SK-N-SH (cell line): ENCODE data around the gene HS3ST4.

Experiments
- CHD2 ChIP-seq: fragments of 150-350 bp; IDR thresholded peaks from 2 replicates; pipeline ENCODE4 v1.6.1; 2018; ENCODE audit warnings: low read length; ENCODE audit not compliant: partially characterized antibody
- JUND ChIP-seq: IDR thresholded peaks from 2 replicates; pipeline ENCODE4 v1.4.0; 2012
- POLR2AphosphoS5 ChIP-seq: IDR thresholded peaks from 2 replicates; pipeline ENCODE4 v1.6.1; 2012; ENCODE audit warnings: low read depth, low read length
- RFX5 ChIP-seq: IDR thresholded peaks from 2 replicates; pipeline ENCODE4 v1.6.1; 2012; ENCODE audit warnings: mild to moderate bottlenecking, improper control_type of control experiment, low read length
- TF ChIP-seq, protein P1 (sequence below): fragments of 200-600 bp; sonication (generic); IDR thresholded peaks from 2 replicates; pipeline ENCODE4 v1.6.1; 2017; ENCODE audit warnings: antibody characterized with exemption, mild to moderate bottlenecking, moderate library complexity
- TF ChIP-seq, protein P2 (sequence below): IDR thresholded peaks from 2 replicates; pipeline ENCODE4 v1.4.0; 2012; ENCODE audit warnings: low read depth
- TF ChIP-seq, protein P3 (sequence below): IDR thresholded peaks from 2 replicates; pipeline ENCODE4 v1.4.0; 2012; ENCODE audit warnings: low read depth, borderline replicate concordance
- TF ChIP-seq, protein P4 (sequence below): IDR thresholded peaks from 2 replicates; pipeline ENCODE4 v1.6.1; 2012; ENCODE audit warnings: mild to moderate bottlenecking, low read depth, low read length, moderate library complexity

DNA sequence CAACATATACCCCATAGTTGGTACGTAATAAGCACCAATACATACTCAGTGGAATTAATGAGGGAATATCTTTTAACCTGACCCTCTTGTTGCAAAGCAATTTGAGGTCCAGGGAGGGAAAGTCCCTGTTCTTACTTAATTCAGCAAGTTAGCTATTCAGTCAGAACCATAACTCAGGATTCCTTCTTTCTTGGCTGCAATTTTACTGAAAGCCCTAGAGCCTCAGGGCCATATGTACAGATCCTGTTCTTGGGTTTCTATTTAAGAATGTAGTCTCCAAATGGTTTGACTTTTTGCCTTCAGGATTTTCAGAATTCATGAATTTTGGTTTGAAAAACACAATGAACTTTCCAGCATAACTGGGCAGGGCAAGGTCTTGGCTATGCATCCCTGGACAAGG is 436.5 kb downstream of the HS3ST4 start:
- TF ChIP-seq, protein P1, sequence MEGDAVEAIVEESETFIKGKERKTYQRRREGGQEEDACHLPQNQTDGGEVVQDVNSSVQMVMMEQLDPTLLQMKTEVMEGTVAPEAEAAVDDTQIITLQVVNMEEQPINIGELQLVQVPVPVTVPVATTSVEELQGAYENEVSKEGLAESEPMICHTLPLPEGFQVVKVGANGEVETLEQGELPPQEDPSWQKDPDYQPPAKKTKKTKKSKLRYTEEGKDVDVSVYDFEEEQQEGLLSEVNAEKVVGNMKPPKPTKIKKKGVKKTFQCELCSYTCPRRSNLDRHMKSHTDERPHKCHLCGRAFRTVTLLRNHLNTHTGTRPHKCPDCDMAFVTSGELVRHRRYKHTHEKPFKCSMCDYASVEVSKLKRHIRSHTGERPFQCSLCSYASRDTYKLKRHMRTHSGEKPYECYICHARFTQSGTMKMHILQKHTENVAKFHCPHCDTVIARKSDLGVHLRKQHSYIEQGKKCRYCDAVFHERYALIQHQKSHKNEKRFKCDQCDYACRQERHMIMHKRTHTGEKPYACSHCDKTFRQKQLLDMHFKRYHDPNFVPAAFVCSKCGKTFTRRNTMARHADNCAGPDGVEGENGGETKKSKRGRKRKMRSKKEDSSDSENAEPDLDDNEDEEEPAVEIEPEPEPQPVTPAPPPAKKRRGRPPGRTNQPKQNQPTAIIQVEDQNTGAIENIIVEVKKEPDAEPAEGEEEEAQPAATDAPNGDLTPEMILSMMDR, result no peak
- TF ChIP-seq RFX5 (no peak), POLR2AphosphoS5 (no peak), CHD2 (no peak), JUND (no peak)
- TF ChIP-seq, protein P2, sequence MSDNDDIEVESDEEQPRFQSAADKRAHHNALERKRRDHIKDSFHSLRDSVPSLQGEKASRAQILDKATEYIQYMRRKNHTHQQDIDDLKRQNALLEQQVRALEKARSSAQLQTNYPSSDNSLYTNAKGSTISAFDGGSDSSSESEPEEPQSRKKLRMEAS, result no peak
- TF ChIP-seq, protein P3, sequence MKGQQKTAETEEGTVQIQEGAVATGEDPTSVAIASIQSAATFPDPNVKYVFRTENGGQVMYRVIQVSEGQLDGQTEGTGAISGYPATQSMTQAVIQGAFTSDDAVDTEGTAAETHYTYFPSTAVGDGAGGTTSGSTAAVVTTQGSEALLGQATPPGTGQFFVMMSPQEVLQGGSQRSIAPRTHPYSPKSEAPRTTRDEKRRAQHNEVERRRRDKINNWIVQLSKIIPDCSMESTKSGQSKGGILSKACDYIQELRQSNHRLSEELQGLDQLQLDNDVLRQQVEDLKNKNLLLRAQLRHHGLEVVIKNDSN, result no peak
- TF ChIP-seq, protein P4, sequence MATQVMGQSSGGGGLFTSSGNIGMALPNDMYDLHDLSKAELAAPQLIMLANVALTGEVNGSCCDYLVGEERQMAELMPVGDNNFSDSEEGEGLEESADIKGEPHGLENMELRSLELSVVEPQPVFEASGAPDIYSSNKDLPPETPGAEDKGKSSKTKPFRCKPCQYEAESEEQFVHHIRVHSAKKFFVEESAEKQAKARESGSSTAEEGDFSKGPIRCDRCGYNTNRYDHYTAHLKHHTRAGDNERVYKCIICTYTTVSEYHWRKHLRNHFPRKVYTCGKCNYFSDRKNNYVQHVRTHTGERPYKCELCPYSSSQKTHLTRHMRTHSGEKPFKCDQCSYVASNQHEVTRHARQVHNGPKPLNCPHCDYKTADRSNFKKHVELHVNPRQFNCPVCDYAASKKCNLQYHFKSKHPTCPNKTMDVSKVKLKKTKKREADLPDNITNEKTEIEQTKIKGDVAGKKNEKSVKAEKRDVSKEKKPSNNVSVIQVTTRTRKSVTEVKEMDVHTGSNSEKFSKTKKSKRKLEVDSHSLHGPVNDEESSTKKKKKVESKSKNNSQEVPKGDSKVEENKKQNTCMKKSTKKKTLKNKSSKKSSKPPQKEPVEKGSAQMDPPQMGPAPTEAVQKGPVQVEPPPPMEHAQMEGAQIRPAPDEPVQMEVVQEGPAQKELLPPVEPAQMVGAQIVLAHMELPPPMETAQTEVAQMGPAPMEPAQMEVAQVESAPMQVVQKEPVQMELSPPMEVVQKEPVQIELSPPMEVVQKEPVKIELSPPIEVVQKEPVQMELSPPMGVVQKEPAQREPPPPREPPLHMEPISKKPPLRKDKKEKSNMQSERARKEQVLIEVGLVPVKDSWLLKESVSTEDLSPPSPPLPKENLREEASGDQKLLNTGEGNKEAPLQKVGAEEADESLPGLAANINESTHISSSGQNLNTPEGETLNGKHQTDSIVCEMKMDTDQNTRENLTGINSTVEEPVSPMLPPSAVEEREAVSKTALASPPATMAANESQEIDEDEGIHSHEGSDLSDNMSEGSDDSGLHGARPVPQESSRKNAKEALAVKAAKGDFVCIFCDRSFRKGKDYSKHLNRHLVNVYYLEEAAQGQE, result no peak
